ENCODE results near the gene ICA1. TPM values are rescaled to one million over a fixed set of nuclear protein-coding genes. Genes with fewer than 3 reads are reported as not detected.

ICA1 gene
- total RNA-seq, 1 donor from 2014 or later: 76.0 TPM

- DNase-seq (ENCODE audit: low spot score): no peak
- intact Hi-C loops (cut with DNase I): no loop called here
These were observed 52.6 kb downstream of the ICA1 start for GRCh38 chr7:8209353-8209752.

GRCh38 chr7:8208816-8209215 is 53.2 kb downstream of the ICA1 start:
- DNase-seq (ENCODE audit: low spot score): no peak
- intact Hi-C loops (cut with DNase I): no loop called here

DNA sequence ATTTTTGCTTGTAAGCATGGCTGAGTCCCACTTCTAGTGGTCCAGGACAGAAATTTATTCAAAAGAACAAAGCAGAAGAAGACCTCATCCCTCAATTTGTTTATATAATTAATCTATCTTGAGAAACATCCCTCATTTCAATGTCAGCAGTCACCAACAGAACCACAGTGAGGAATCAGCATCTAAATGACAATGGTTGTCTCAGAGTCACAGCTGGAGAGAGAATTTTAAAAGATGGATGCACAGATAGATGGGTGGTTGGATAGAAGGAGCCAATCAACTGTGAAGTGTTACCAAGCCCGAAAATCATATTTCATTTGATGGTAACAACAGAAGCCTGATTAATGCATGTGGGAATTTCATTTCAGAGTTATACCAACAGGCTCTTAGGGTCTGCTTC is 55.0 kb downstream of the ICA1 start:
- no peak for DNase-seq (ENCODE audit: low spot score)
- intact Hi-C loops (cut with DNase I): no loop called here

- DNase-seq (ENCODE audit: low spot score): no peak
- intact Hi-C loops (cut with DNase I): no loop called here
These were observed 56.4 kb downstream of the ICA1 start for GRCh38 chr7:8205537-8205936.

DNA sequence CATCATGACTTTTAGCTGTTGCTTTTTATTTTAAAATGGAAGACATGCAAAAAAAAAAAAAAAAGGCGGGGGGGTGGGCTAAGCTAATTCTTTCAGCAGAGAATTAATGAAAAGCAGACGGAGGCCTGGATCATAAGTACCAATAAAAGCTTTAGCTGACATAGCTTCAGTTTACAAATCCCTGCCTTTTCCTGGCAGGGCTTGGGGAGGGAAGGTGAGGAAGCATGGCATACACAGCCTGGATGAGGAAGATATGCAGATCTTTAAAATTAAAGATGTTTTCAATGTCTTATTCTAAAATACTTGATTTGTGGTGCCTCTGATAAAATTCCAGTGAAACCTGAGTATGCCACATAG is 57.0 kb downstream of the ICA1 start:
- DNase-seq (ENCODE audit: low spot score): no peak
- intact Hi-C loops (cut with DNase I): no loop called here

GRCh38 chr7:8204339-8205030 is 57.5 kb downstream of the ICA1 start:
- intact Hi-C loops (cut with DNase I): no loop called here
- DNase-seq (ENCODE audit: low spot score): no peak

DNA sequence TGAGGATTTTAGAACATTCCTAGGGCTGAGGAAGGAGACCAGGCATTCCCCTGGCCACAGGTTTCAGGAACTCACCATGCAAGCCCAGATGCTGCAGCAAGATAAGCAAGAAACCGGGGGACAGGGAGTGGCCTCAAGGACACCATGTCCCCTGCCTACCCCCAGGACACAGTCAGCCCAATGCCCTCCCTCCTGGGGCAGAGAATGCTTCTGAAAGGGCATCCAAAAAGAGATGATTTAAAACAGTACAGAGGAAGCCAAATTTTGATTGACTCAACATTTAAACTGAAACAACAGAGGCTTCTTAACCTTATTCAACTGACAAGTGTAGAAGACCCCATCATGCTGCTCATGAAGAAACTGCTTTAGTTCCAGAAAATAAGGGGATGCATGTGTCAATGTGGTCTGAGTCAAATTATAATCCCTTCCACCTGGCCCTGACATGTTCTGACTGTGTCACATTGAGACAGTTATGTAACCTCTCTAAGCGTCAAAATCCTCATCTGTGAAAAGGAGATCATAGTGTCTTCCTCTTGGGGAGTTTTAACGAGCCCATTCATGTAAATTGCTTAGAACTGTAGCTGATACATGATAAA is 60.0 kb downstream of the ICA1 start:
- intact Hi-C loops (cut with DNase I): no loop called here
- no peak for DNase-seq (ENCODE audit: low spot score)

- intact Hi-C loops (cut with DNase I): no loop called here
- DNase-seq (ENCODE audit: low spot score): no peak
These were observed 61.2 kb downstream of the ICA1 start for GRCh38 chr7:8200717-8201116.

GRCh38 chr7:8200316-8200715 is 61.7 kb downstream of the ICA1 start:
- intact Hi-C loops (cut with DNase I): no loop called here
- DNase-seq (ENCODE audit: low spot score): no peak

GRCh38 chr7:8197994-8198698 is 63.8 kb downstream of the ICA1 start:
- intact Hi-C loops (cut with DNase I): no loop called here
- no peak for DNase-seq (ENCODE audit: low spot score)

DNA sequence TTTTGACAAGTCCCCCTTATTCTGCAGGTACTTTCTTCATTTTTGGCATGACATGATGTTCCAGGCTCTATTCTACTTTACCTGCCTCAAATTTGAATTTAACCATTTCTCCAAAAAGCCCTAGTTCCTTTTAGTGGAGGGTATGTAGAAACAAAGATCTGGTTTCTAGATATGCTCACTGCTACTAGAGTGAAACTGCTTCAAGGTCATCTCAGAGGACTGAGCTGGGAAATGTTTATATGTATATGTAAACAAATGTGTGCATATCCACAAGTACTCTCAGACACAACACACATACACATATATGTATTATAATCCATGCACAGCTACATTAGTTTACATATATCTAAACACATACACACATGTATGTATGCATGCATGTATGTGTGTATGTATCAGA is 69.1 kb downstream of the ICA1 start:
- intact Hi-C loops (cut with DNase I): no loop called here
- no peak for DNase-seq (ENCODE audit: low spot score)

DNA sequence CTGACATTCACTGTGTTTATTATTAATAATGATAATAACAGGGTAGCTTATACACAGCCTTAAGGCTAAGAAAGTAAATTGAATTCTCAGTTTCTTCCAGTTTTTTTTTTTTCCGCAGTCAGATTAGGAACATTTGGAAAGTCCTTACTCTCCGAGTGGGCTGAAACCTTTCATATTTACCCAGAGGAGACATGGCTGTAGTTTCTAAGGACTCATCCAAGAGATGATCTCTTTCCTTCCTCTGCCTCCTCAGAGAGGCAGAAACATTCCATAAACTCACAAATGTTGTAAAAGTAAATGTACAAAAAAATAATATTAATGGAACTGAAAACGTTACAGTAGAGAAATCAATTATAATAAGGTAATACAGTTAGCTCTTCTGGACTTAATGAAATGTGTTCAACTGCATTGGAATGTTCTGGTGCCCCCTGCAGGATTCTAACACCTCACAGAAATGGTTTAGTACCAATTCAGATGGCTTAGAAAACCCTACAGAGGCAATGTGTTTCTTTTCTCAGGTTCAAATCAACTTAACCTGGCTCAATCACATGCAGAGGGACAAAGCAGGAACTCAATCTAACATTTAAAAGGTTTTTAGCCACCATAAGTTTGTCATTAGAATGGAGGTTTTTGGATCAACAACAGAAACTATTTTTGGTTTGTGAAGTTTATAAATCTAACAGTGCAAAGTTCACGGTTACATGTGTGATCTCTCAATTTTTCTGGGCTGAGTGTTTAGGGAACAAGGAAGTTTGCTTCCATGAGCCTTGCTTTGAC is 71.7 kb downstream of the ICA1 start:
- no peak for DNase-seq (ENCODE audit: low spot score)
- intact Hi-C loops (cut with DNase I): no loop called here

DNA sequence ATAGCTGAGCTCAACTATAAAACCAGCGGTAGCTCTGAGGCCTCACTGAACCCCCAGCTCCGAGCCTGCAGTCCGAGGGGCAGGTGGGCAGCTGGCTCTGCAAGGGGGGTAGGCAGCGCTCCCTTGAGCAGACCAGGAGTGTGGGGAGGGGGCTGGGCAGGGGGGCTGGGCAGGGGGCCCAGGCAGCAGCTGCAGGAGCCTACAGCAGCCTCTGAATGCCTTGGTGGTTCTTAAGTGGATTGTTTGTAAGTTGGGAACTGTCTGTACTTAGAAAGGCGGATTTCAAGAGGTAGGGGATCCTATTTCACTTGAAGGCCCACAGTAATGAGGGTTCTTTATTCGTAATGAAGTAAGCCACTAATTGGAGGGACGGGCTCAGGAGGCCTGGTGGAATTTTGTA is 72.3 kb downstream of the ICA1 start:
- intact Hi-C loops (cut with DNase I): no loop called here
- DNase-seq (ENCODE audit: low spot score): no peak

GRCh38 chr7:8185926-8186683 is 75.9 kb downstream of the ICA1 start:
- no peak for DNase-seq (ENCODE audit: low spot score)
- intact Hi-C loops (cut with DNase I): no loop called here

DNA sequence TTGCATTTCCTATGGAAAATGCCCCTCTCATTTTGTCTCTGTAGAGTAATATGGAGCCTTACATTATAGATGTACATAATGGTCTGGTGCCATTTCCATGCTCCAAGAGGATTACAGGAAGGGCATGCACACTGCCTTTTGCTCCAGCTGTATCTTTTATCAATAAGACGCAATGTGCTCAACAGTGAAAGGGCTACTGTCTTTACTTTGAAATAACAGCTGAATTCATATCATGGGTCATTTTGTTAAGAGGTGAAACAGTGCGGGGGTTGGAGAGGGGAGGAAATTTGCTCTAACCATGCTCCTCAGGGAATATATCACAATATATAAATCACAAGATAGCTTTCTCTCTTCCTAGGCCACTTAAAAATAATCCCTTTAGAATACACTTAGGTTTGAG is 77.7 kb downstream of the ICA1 start:
- intact Hi-C loops (cut with DNase I): no loop called here

GRCh38 chr7:8179486-8179885 is 82.5 kb downstream of the ICA1 start:
- intact Hi-C loops (cut with DNase I): no loop called here
- no peak for DNase-seq (ENCODE audit: low spot score)

More for the DNA sequence above, 77.7 kb downstream of the ICA1 start:
- DNase-seq (ENCODE audit: low spot score): no peak

- no peak for DNase-seq (ENCODE audit: low spot score)
- intact Hi-C loops (cut with DNase I): no loop called here
These were observed 83.6 kb downstream of the ICA1 start for GRCh38 chr7:8178353-8178752.

DNA sequence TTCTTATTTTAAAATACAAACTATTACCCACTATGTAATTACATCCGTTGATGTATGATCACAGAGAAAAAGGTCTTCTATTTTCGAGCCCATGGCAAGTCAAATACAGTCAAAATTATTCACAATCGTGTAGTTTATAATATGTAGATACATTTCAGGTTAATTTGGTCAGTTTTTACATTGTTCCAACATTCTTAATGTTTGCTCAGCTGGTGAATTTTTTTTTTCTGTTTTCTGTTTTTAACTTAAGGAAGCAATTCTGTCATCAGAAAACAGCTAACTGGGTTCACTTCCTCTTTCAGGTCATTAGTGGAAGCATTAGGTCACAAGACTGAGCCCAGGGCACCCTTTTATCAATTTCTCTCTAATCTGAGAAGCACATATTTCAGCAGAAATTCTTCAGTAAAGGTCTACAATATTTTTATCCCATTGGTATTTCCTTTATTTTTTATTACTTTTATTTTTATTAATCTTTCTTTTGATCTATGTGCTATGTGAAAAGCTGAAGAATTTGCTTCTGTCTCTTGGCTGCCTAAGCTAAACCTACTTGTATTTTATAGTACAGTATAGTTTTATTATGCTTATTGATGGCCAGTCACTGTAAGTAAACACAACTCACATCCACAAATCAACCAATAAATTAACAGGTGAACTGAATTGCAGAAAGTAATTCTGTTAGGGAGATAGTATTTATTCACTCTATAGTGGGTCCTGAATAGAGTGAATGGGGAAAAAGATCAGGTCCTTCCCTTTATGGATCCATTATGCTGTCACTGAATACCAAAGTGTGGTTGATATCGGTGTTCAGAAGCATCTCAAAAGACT is 84.6 kb downstream of the ICA1 start:
- no peak for DNase-seq (ENCODE audit: low spot score)
- intact Hi-C loops (cut with DNase I): no loop called here
